OCI-LY7 (cell line): Measurements from ENCODE around the gene CFC1. TPM values are rescaled to one million over a fixed set of nuclear protein-coding genes. Genes with fewer than 3 reads are reported as not detected.
"Not testable (repeated sequence)": the region's sequence is repeated elsewhere in the genome, so short reads cannot be mapped to it uniquely, and the experiment has no call there.

ENCODE experiments used
- BruUV-seq: library from RNA; stranded (reverse); fragments of 400-500 nt; replicated peaks from 2 replicates; lab custom pipeline; 2021; lab: Mats Ljungman, UMichigan
- CTCF ChIA-PET: fragments of 300-600 bp; sonication (Branson Sonifier 250); formaldehyde crosslinking; loops from one replicate; lab custom pipeline; 2022; ENCODE audit warnings: antibody characterized with exemption; ENCODE audit not compliant: unreplicated experiment; lab: Charles Lee
- POLR2A ChIA-PET: fragments of 300-600 bp; sonication (Branson Sonifier 250); formaldehyde crosslinking; loops from one replicate; lab custom pipeline; 2022; ENCODE audit warnings: antibody characterized with exemption; lab: Charles Lee
- DNase-seq: peaks from one replicate; pipeline ENCODE4 v3.0.0-alpha.2; 2015; ENCODE audit warnings: low spot score
- H2AFZ ChIP-seq: fragments of 200-600 bp; sonication (generic), shearing (Covaris generic); 2 replicates; pipeline ENCODE4 v1.6.1; 2014; ENCODE audit warnings: mild to moderate bottlenecking, antibody characterized with exemption, low read length, moderate library complexity
- H3K27ac ChIP-seq: fragments of 200-600 bp; sonication (generic); 2 replicates; pipeline ENCODE4 v1.5.1; 2014; ENCODE audit warnings: mixed run types, low read depth, mild to moderate bottlenecking, moderate library complexity, low read length, inconsistent platforms; ENCODE audit not compliant: poor library complexity, severe bottlenecking
- H3K36me3 ChIP-seq: fragments of 200-600 bp; sonication (generic); 2 replicates; pipeline ENCODE4 v1.6.1; 2014; ENCODE audit warnings: mild to moderate bottlenecking, antibody characterized with exemption, low read length, moderate library complexity, mixed read lengths; ENCODE audit not compliant: insufficient read depth
- H3K4me1 ChIP-seq: fragments of 200-600 bp; sonication (generic); 2 replicates; pipeline ENCODE4 v1.5.1; 2014; ENCODE audit warnings: mild to moderate bottlenecking, low read length; ENCODE audit not compliant: insufficient read depth, poor library complexity, severe bottlenecking
- H3K4me2 ChIP-seq: fragments of 200-600 bp; sonication (generic); 2 replicates; pipeline ENCODE4 v1.6.1; 2014; ENCODE audit warnings: mild to moderate bottlenecking, low read length
- H3K4me3 ChIP-seq: fragments of 200-600 bp; sonication (generic); 2 replicates; pipeline ENCODE4 v1.5.1; 2014; ENCODE audit warnings: mild to moderate bottlenecking, low read depth, low read length; ENCODE audit not compliant: poor library complexity, severe bottlenecking
- H3K79me2 ChIP-seq: fragments of 200-600 bp; sonication (generic); 2 replicates; pipeline ENCODE4 v1.6.1; 2016; ENCODE audit warnings: low read depth, mild to moderate bottlenecking, low read length, moderate library complexity, mixed read lengths; ENCODE audit not compliant: insufficient read depth
- H3K9me2 ChIP-seq: fragments of 200-600 bp; sonication (generic); 2 replicates; pipeline ENCODE4 v1.6.1; 2016; ENCODE audit warnings: mild to moderate bottlenecking, low read length, mixed read lengths; ENCODE audit not compliant: insufficient read depth
- H3K9me3 ChIP-seq: fragments of 200-600 bp; sonication (generic); 2 replicates; pipeline ENCODE4 v1.6.1; 2014; ENCODE audit warnings: mild to moderate bottlenecking, mixed run types, low read length, mixed read lengths
- H4K20me1 ChIP-seq: fragments of 200-600 bp; sonication (generic); 2 replicates; pipeline ENCODE4 v1.6.1; 2014; ENCODE audit warnings: mild to moderate bottlenecking, antibody characterized with exemption, low read length, moderate library complexity, mixed read lengths; ENCODE audit not compliant: insufficient read depth
- intact Hi-C: fragments of 100-400 bp; cut with micrococcal nuclease; formaldehyde crosslinking; loops from one replicate; pipeline ENCODE4 v1.10.0; 2022; ENCODE audit not compliant: unreplicated experiment
- total RNA-seq, 2 experiments: library from RNA; depleted of rRNA in 1 of 2; stranded (reverse); fragments of >200 nt in 1 of 2; shearing (Covaris generic) in 1 of 2; gene quantifications; 2 replicates each; pipeline ENCODE4 v1.2.3, GENCODE V29; 2014 to 2022

The CFC1 gene
- total RNA-seq, 2 experiments from 2014 or later: not detected

DNA sequence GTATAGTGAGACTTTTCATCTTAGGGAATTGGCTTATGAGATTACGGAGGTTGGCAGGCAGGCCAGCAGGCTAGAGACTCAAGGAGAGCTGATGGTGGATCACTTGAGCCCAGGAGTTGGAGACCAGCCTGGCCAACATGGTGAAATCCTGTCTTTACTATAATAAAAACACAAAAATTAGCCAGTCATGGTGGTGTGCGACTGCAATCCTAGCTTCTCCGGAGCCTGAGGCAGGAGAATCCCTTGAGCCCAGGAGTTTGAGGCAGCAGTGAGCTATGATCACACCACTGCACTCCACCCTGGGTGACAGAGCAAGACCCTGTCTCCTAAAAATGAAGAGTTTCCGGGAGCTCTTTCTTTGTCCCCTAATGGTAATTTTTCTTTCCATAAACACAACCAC, 14.6 kb downstream of the CFC1 start:
- H3K4me1 ChIP-seq, H3K36me3 ChIP-seq, H2AFZ ChIP-seq, H3K9me2 ChIP-seq, intact Hi-C loops, POLR2A ChIA-PET, DNase-seq, H3K79me2 ChIP-seq, CTCF ChIA-PET, H3K4me3 ChIP-seq, H3K4me2 ChIP-seq, BruUV-seq, H3K9me3 ChIP-seq, H3K27ac ChIP-seq, H4K20me1 ChIP-seq: not testable (repeated sequence)

DNA sequence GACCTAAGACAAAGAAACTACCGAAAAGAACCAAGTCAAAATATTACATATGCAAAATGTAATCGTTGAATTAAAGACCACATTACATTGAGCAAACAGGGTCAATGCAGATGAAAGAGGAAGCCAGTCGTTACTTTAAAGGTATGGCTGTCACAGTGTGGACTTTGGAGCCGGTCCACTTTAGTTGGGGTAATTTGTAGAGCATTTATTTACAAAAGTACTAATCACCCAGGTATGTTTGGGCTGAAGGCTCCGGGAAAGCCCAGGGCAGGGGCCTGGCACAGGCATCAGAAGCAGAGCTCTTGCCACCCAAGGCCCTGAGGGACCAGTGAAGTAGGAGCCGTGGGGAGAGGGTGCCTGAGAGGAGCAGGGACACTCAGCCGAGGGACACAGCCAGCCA, 15.8 kb downstream of the CFC1 start:
- CTCF ChIA-PET, BruUV-seq, H3K4me1 ChIP-seq: not testable (repeated sequence)

DNA sequence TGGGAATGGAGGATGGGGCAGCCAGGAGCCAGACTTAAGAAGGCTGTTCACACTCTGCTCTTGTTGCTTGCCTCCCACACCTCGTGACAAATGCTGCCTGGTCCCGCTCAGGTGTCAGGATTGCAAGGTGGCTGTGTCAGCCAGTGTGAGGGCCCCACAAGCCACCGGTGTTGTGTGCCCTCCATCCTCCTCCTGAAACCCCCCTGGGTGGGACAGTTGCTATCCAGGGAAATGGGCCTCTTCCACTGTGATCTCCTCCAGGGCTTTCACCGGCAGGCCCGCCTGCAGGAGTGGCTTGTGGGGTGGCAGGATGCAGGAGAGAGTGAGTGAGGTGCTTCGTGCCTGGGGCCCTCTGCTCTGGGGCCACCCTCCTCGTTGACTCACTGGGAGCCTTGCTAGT, 16.4 kb downstream of the CFC1 start:
- H3K9me3 ChIP-seq, H4K20me1 ChIP-seq, H3K36me3 ChIP-seq, DNase-seq, H3K27ac ChIP-seq, H3K4me3 ChIP-seq, H3K9me2 ChIP-seq, CTCF ChIA-PET, BruUV-seq, H2AFZ ChIP-seq, H3K79me2 ChIP-seq, H3K4me2 ChIP-seq, H3K4me1 ChIP-seq, intact Hi-C loops, POLR2A ChIA-PET: not testable (repeated sequence)

More for the DNA sequence above, 15.8 kb downstream of the CFC1 start:
- H3K4me2 ChIP-seq, H4K20me1 ChIP-seq, DNase-seq, H3K36me3 ChIP-seq, intact Hi-C loops, H3K9me2 ChIP-seq, H2AFZ ChIP-seq, H3K9me3 ChIP-seq, H3K79me2 ChIP-seq, H3K27ac ChIP-seq, POLR2A ChIA-PET, H3K4me3 ChIP-seq: not testable (repeated sequence)

DNA sequence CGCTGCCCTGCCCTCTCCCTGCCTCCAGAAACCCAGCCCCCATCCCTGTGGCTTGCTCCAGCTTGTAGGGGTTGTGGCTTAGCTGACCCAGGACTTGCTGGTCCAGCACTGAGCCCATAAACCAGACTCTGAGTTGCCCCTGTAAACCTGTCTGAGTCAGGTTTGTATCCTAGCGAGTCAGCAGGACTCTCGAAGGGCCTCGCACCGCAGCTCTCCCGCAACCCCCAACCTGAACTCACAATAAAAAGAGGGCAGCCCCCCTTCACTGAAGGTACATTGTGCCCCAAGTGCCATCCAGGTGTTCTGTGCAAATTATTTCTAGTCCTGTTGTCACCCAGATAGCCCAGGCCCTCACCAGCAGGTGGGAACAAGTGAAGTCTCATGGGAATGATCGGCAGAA, 17.9 kb downstream of the CFC1 start:
- H3K9me2 ChIP-seq, DNase-seq, intact Hi-C loops, H3K4me1 ChIP-seq, H3K36me3 ChIP-seq, H3K9me3 ChIP-seq, H3K27ac ChIP-seq, H3K4me2 ChIP-seq, CTCF ChIA-PET, H3K4me3 ChIP-seq, H3K79me2 ChIP-seq, H4K20me1 ChIP-seq, H2AFZ ChIP-seq, POLR2A ChIA-PET, BruUV-seq: not testable (repeated sequence)

DNA sequence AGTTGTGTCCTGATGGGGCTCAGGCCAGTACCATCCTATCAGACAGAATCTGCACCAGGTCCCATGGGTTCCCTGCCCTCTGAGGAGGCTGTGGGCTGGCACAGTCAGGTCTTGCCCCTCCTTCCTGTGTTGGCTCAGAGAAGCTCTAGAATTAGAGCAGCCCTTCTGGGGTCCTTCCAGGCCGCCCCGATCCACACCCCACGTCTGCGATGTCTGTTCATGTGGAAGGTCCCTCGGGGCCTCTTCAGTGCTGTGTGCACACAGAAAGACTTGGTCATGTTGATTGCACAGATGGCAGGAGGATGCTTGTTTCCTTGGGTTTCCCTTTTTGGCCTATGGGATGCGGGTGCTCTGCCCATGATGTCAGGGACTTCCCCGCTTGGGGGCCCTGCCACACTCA, 20.3 kb downstream of the CFC1 start:
- H3K36me3 ChIP-seq, DNase-seq, H3K4me2 ChIP-seq, H3K4me1 ChIP-seq, intact Hi-C loops, CTCF ChIA-PET, H3K79me2 ChIP-seq, H3K9me2 ChIP-seq, H3K9me3 ChIP-seq, H3K27ac ChIP-seq, BruUV-seq, POLR2A ChIA-PET, H4K20me1 ChIP-seq, H3K4me3 ChIP-seq, H2AFZ ChIP-seq: not testable (repeated sequence)

DNA sequence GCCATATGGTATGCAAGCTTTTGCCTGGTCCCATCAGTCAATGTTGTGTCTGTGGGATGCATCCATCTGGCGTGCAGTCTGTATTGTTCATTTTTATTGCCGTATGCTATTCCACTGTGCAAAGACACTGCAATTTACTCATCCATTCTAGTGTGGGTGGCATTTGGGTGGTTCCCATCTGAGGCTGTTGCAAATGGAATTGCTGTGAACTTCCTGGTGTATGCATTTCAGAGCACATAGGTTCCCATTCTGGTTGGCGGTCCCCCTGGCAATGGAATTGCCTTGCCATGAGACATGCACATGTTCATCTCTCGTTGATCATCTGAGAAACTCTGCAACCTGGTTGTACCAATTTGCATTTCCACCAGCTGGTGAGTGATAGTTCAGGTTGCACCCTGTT, 21.8 kb downstream of the CFC1 start:
- POLR2A ChIA-PET, DNase-seq, H3K4me1 ChIP-seq, H3K9me3 ChIP-seq, CTCF ChIA-PET, H3K4me2 ChIP-seq, intact Hi-C loops, H3K9me2 ChIP-seq, H3K79me2 ChIP-seq, H3K36me3 ChIP-seq, BruUV-seq, H2AFZ ChIP-seq, H3K4me3 ChIP-seq, H4K20me1 ChIP-seq, H3K27ac ChIP-seq: not testable (repeated sequence)
